CD1c-positive myeloid dendritic cell (primary cell): ENCODE data around the gene CCL28.
"Not testable (repeated sequence)": the region's sequence is repeated elsewhere in the genome, so short reads cannot be mapped to it uniquely, and the experiment has no call there.

ENCODE experiments used
- DNase-seq: peaks from one replicate; pipeline ENCODE4 v3.0.0-alpha.2; 2016; ENCODE audit errors: extremely low spot score

Gene CCL28

GRCh38 chr5:43412156-43412555 is at the start of gene CCL28:
CCL28 (minus strand) TSS chr5:43412391; CDS start chr5:43412316, 75 bp downstream.
- no peak for DNase-seq

- DNase-seq = no peak
Measured at GRCh38 chr5:43461066-43461465, 48.9 kb upstream of the CCL28 start.

- DNase-seq = no peak
Measured at GRCh38 chr5:43456556-43456955, 44.4 kb upstream of the CCL28 start.

- not testable (repeated sequence) for DNase-seq
Measured at GRCh38 chr5:43441575-43441974, 29.4 kb upstream of the CCL28 start.

GRCh38 chr5:43437062-43437660 is 25.0 kb upstream of the CCL28 start:
- DNase-seq = no peak

- DNase-seq = no peak
Measured at GRCh38 chr5:43433382-43433781, 21.2 kb upstream of the CCL28 start.

GRCh38 chr5:43432486-43433375 is 20.5 kb upstream of the CCL28 start:
- DNase-seq = no peak

- DNase-seq = no peak
Measured at GRCh38 chr5:43429706-43430105, 17.5 kb upstream of the CCL28 start.

GRCh38 chr5:43429016-43429415 is 16.8 kb upstream of the CCL28 start:
- DNase-seq = no peak

GRCh38 chr5:43427306-43427705 is 15.1 kb upstream of the CCL28 start:
- DNase-seq = no peak

GRCh38 chr5:43425983-43426382 is 13.8 kb upstream of the CCL28 start:
- DNase-seq = no peak

- DNase-seq = not testable (repeated sequence)
Measured at GRCh38 chr5:43423086-43423485, 10.9 kb upstream of the CCL28 start.

GRCh38 chr5:43422143-43422542 is 10.0 kb upstream of the CCL28 start:
- no peak for DNase-seq

GRCh38 chr5:43421450-43422133 is 9.4 kb upstream of the CCL28 start:
- DNase-seq = no peak

GRCh38 chr5:43420241-43420640 is 8.1 kb upstream of the CCL28 start:
- DNase-seq = no peak

GRCh38 chr5:43418561-43418960 is 6.4 kb upstream of the CCL28 start:
- DNase-seq = no peak

- DNase-seq = no peak
Measured at GRCh38 chr5:43416803-43417394, 4.7 kb upstream of the CCL28 start.

GRCh38 chr5:43415935-43416802 is 4.0 kb upstream of the CCL28 start:
- DNase-seq = no peak

GRCh38 chr5:43413966-43414365 is 1.8 kb upstream of the CCL28 start:
- no peak for DNase-seq

GRCh38 chr5:43412644-43413043 is 453 bp upstream of the CCL28 start:
- DNase-seq = no peak

- no peak for DNase-seq
Measured at GRCh38 chr5:43411495-43411894, 696 bp downstream of the CCL28 start.
